Mesodermal cell (in vitro differentiated cells): ENCODE measurements around the gene CHID1.

Experiments
- H3K27ac ChIP-seq: 2 replicates; pipeline ENCODE4 v1.7.0; 2013; ENCODE audit warnings: mild to moderate bottlenecking, low read depth, low read length, moderate library complexity; ENCODE audit not compliant: severe bottlenecking
- H3K36me3 ChIP-seq: 2 replicates; pipeline ENCODE4 v1.7.1; 2013; ENCODE audit warnings: mild to moderate bottlenecking, low read length, moderate library complexity; ENCODE audit not compliant: control insufficient read depth, insufficient read depth
- H3K4me1 ChIP-seq: one replicate; pipeline ENCODE4 v1.7.1; 2013; ENCODE audit warnings: mild to moderate bottlenecking, low read length; ENCODE audit not compliant: insufficient read depth, control insufficient read depth, poor library complexity, severe bottlenecking
- H3K4me3 ChIP-seq: 2 replicates; pipeline ENCODE4 v1.7.0; 2013; ENCODE audit warnings: low read length, control low read depth, mild to moderate bottlenecking; ENCODE audit not compliant: insufficient read depth, poor library complexity, severe bottlenecking; ENCODE audit errors: extremely low read depth
- H3K9me3 ChIP-seq: 2 replicates; pipeline ENCODE4 v1.7.1; 2013; ENCODE audit warnings: mild to moderate bottlenecking, low read length, moderate library complexity; ENCODE audit not compliant: control insufficient read depth
- WGBS, 2 experiments: methylation state at CpG; one replicate each; pipeline ENCODE4 v1.1.5; 2013; ENCODE audit warnings: missing lambda C conversion rate in 2 of 2; ENCODE audit not compliant: insufficient coverage in 2 of 2; 5-methylcytosine and 5-hydroxymethylcytosine counted together

The CHID1 gene

GRCh38 chr11:839875-840617 is 70.6 kb downstream of the CHID1 start:
- H3K27ac ChIP-seq: no peak overlapping the region
- no peaks in the 10 kb centered on the region for H3K9me3 ChIP-seq
- H3K4me1 ChIP-seq: peaks cover 8% of the 10 kb centered on the region
- no peak overlapping the region for H3K4me3 ChIP-seq
- H3K36me3 ChIP-seq: peaks cover 57% of the 10 kb centered on the region
- WGBS, 2 experiments: 92 to 97% methylated on average over 23 to 25 of the region's 25 CpGs

GRCh38 chr11:839280-839623 is 71.4 kb downstream of the CHID1 start:
- peaks cover 12% of the 10 kb centered on the region for H3K4me1 ChIP-seq
- H3K27ac ChIP-seq: no peak overlapping the region
- no peak overlapping the region for H3K4me3 ChIP-seq
- peaks cover 60% of the 10 kb centered on the region for H3K36me3 ChIP-seq
- 97 to 98% methylated on average over 5 of the region's 5 CpGs for WGBS, 2 experiments
- H3K9me3 ChIP-seq: no peaks in the 10 kb centered on the region

- peaks cover 10% of the 10 kb centered on the region for H3K4me1 ChIP-seq
- no peak overlapping the region for H3K4me3 ChIP-seq
- no peak overlapping the region for H3K27ac ChIP-seq
- WGBS, 2 experiments: 81 to 83% methylated on average over 15 to 17 of the region's 17 CpGs
- peaks cover 60% of the 10 kb centered on the region for H3K36me3 ChIP-seq
- no peaks in the 10 kb centered on the region for H3K9me3 ChIP-seq
Measured at GRCh38 chr11:838441-839279, 72.0 kb downstream of the CHID1 start.

GRCh38 chr11:837990-838307 is 72.7 kb downstream of the CHID1 start:
- peaks cover 10% of the 10 kb centered on the region for H3K4me1 ChIP-seq
- no peaks in the 10 kb centered on the region for H3K9me3 ChIP-seq
- peaks cover 60% of the 10 kb centered on the region for H3K36me3 ChIP-seq
- H3K4me3 ChIP-seq: no peak overlapping the region
- 91 to 92% methylated on average over 8 of the region's 8 CpGs for WGBS, 2 experiments
- H3K27ac ChIP-seq: no peak overlapping the region

GRCh38 chr11:837189-837989 is 73.2 kb downstream of the CHID1 start:
- no peak overlapping the region for H3K27ac ChIP-seq
- no peak overlapping the region for H3K4me3 ChIP-seq
- 96 to 97% methylated on average over 18 to 21 of the region's 22 CpGs for WGBS, 2 experiments
- H3K36me3 ChIP-seq: peaks cover 60% of the 10 kb centered on the region
- no peaks in the 10 kb centered on the region for H3K9me3 ChIP-seq
- peaks cover 10% of the 10 kb centered on the region for H3K4me1 ChIP-seq

- Histone ChIP-seq H3K4me3 (no peak overlapping the region), H3K27ac (no peak overlapping the region), H3K36me3 (peaks cover 60% of the 10 kb centered on the region), H3K9me3 (no peaks in the 10 kb centered on the region), H3K4me1 (peaks cover 12% of the 10 kb centered on the region)
- WGBS, 2 experiments: 87 to 91% methylated on average over 9 of the region's 9 CpGs
Measured at GRCh38 chr11:836700-837099, 73.9 kb downstream of the CHID1 start.

- Histone ChIP-seq H3K4me3 (no peak overlapping the region), H3K4me1 (peaks cover 16% of the 10 kb centered on the region), H3K27ac (no peak overlapping the region), H3K9me3 (no peaks in the 10 kb centered on the region), H3K36me3 (peaks cover 59% of the 10 kb centered on the region)
- 94 to 95% methylated on average over 13 to 14 of the region's 14 CpGs for WGBS, 2 experiments
Measured at GRCh38 chr11:836274-836673, 74.3 kb downstream of the CHID1 start.

- Histone ChIP-seq H3K9me3 (no peaks in the 10 kb centered on the region), H3K36me3 (peaks cover 43% of the 10 kb centered on the region), H3K4me1 (peaks cover 28% of the 10 kb centered on the region), H3K4me3 (peak overlapping the region; percentile 2), H3K27ac (peak overlapping the region; percentile 45)
- WGBS, 2 experiments: 77 to 79% methylated on average over 23 to 29 of the region's 31 CpGs
Measured at GRCh38 chr11:834371-835316, 76.0 kb downstream of the CHID1 start.

GRCh38 chr11:833849-834311 is 76.7 kb downstream of the CHID1 start:
- 72 to 73% methylated on average over 5 to 7 of the region's 9 CpGs for WGBS, 2 experiments
- peak overlapping the region; percentile 60 for H3K4me3 ChIP-seq
- H3K27ac ChIP-seq: peak overlapping the region; percentile 57
- H3K36me3 ChIP-seq: peaks cover 35% of the 10 kb centered on the region
- peaks cover 36% of the 10 kb centered on the region for H3K4me1 ChIP-seq
- H3K9me3 ChIP-seq: no peaks in the 10 kb centered on the region
